HL-60 (cell line): Measurements from ENCODE around the gene SLC12A7.

ENCODE experiments used
- CTCF ChIP-seq: IDR thresholded peaks from one replicate; pipeline ENCODE4 v1.5.1; 2011; ENCODE audit warnings: low read length, control low read depth, inconsistent platforms; ENCODE audit not compliant: insufficient read depth
- POLR2AphosphoS5 ChIP-seq: IDR thresholded peaks from 2 replicates; pipeline ENCODE4 v1.6.1; 2012; ENCODE audit warnings: low read depth
- REST ChIP-seq: IDR thresholded peaks from 2 replicates; pipeline ENCODE4 v1.6.1; 2012; ENCODE audit warnings: low read depth; ENCODE audit not compliant: insufficient replicate concordance

DNA sequence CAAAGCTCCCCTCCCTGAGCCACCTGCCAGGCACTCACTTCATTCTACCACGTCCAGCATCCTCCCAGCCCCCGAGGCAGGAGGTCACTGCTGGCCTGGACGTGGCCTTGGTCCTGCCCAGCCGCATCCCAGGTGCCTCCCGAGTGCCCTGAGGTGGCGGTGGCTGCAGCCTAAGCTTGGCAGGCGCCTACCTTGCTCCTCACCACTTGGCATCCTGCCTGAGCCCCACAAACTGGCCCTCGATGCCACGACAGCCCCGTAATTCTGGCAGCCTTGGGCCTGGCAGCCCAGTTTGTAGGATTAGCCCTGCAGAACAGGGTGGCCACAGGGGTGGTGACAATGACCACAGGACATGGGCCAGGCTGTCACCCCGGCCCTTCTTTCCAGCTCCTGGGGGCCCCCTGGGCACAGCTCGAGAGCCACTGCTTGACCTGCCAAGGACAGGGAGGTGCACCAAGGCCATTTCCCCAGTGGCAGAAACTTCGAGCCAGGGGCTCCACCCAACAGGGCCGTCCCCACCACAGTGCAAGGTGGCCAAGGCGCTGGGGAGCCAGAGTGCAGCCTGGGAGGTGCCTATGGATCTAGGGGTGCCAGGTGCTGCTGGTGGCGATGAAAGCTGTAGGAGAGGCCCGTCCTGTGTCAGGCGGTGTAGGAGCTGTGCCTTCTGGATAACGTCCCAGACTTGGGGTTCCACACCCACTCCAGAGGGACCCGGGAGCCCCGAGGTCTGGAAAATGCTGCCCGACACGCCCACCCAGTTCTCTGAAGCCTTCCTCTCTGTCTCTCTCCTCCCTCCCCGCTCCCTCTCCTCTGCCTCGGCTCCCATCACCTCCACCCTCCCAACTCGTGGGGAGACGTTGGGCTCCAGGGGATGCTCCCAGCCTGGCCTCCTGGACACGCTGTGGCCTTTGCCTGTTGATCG lies 84.9 kb downstream of the SLC12A7 start:
- TF ChIP-seq CTCF (no peak), REST (no peak), POLR2AphosphoS5 (no peak)
